Neural cell (in vitro differentiated cells): ENCODE measurements around the gene ADARB1. TPM values are rescaled to one million over a fixed set of nuclear protein-coding genes. Genes with fewer than 3 reads are reported as not detected.

Experiments
- H2AFZ ChIP-seq: fragments of 200-600, 300-800 bp; sonication (generic), shearing (Covaris generic); 2 replicates; pipeline ENCODE4 v1.6.0; 2014; ENCODE audit warnings: low read depth, mild to moderate bottlenecking, antibody characterized with exemption, low read length, moderate library complexity
- H3F3A ChIP-seq: fragments of 200-600 bp; shearing (Covaris generic); 2 replicates; pipeline ENCODE4 v1.6.1; 2016; ENCODE audit warnings: mild to moderate bottlenecking, moderate library complexity, mixed read lengths, antibody characterized with exemption, low read length; ENCODE audit not compliant: insufficient read depth, poor library complexity, severe bottlenecking
- H3K27ac ChIP-seq: fragments of 200-600, 300-800 bp; sonication (generic), shearing (Covaris generic); 2 replicates; pipeline ENCODE4 v1.5.1; 2014; ENCODE audit warnings: mild to moderate bottlenecking, low read length, moderate library complexity
- H3K27me3 ChIP-seq: fragments of 300-800, 200-600 bp; sonication (generic), shearing (Covaris generic); 2 replicates; pipeline ENCODE4 v1.6.0; 2014; ENCODE audit warnings: mild to moderate bottlenecking, low read depth, low read length, moderate library complexity; ENCODE audit not compliant: insufficient read depth
- H3K36me3 ChIP-seq: fragments of 300-800, 200-600 bp; sonication (generic), shearing (Covaris generic); 2 replicates; pipeline ENCODE4 v1.5.1; 2014; ENCODE audit warnings: mild to moderate bottlenecking, antibody characterized with exemption, low read length, moderate library complexity; ENCODE audit not compliant: insufficient read depth
- H3K4me2 ChIP-seq: fragments of 300-800, 200-600 bp; sonication (generic), shearing (Covaris generic); 2 replicates; pipeline ENCODE4 v1.6.0; 2014; ENCODE audit warnings: mild to moderate bottlenecking, low read length
- H3K4me3 ChIP-seq: fragments of 300-800, 200-600 bp; sonication (generic), shearing (Covaris generic); 2 replicates; pipeline ENCODE4 v1.5.1; 2014; ENCODE audit warnings: mild to moderate bottlenecking, low read length, moderate library complexity
- H3K79me2 ChIP-seq: fragments of 200-600 bp; shearing (Covaris generic); replicated peaks from 2 replicates; pipeline ENCODE4 v1.6.0; 2014; ENCODE audit warnings: mild to moderate bottlenecking, low read length, moderate library complexity; ENCODE audit not compliant: insufficient read depth
- H3K9ac ChIP-seq: fragments of 300-800, 200-600 bp; sonication (generic), shearing (Covaris generic); 2 replicates; pipeline ENCODE4 v1.6.1; 2016; ENCODE audit warnings: mild to moderate bottlenecking, low read length, mixed read lengths
- H3K9me2 ChIP-seq: fragments of 200-600 bp; shearing (Covaris generic); 2 replicates; pipeline ENCODE4 v1.6.1; 2016; ENCODE audit warnings: mild to moderate bottlenecking, low read length, mixed read lengths; ENCODE audit not compliant: insufficient read depth
- H3K9me3 ChIP-seq: fragments of 200-600, 300-800 bp; sonication (generic), shearing (Covaris generic); 2 replicates; pipeline ENCODE4 v1.6.1; 2016; ENCODE audit warnings: mild to moderate bottlenecking, mixed run types, low read length, moderate library complexity, mixed read lengths
- H4K20me1 ChIP-seq: fragments of 200-600 bp; shearing (Covaris generic); 2 replicates; pipeline ENCODE4 v1.6.1; 2016; ENCODE audit warnings: mild to moderate bottlenecking, mixed run types; ENCODE audit not compliant: insufficient read depth
- CTCF ChIP-seq: fragments of 450-650 bp; IDR thresholded peaks from 2 replicates; pipeline ENCODE4 v1.5.1; 2014; ENCODE audit warnings: antibody characterized with exemption, mild to moderate bottlenecking, moderate library complexity; ENCODE audit not compliant: poor library complexity, severe bottlenecking
- EP300 ChIP-seq: fragments of 450-650 bp; conservative IDR thresholded peaks from 2 replicates; pipeline ENCODE4 v1.6.1; 2014; ENCODE audit warnings: antibody characterized with exemption, mild to moderate bottlenecking, moderate library complexity; ENCODE audit not compliant: poor library complexity, severe bottlenecking
- EZH2 ChIP-seq: fragments of 200-600, 300-800 bp; shearing (Covaris generic), sonication (generic); IDR thresholded peaks from 2 replicates; pipeline ENCODE4 v1.6.1; 2014; ENCODE audit warnings: antibody characterized with exemption, low read length, borderline replicate concordance, mild to moderate bottlenecking; ENCODE audit not compliant: insufficient read depth, poor library complexity, severe bottlenecking
- MXI1 ChIP-seq: fragments of 450-650 bp; conservative IDR thresholded peaks from 2 replicates; pipeline ENCODE4 v1.6.1; 2014; ENCODE audit warnings: antibody characterized with exemption, mild to moderate bottlenecking; ENCODE audit not compliant: poor library complexity, severe bottlenecking
- POLR2AphosphoS5 ChIP-seq: IDR thresholded peaks from 2 replicates; pipeline ENCODE4 v1.6.1; 2012
- RAD21 ChIP-seq: fragments of 450-650 bp; conservative IDR thresholded peaks from 2 replicates; pipeline ENCODE4 v1.6.1; 2014; ENCODE audit warnings: antibody characterized with exemption, mild to moderate bottlenecking, moderate library complexity
- REST ChIP-seq: IDR thresholded peaks from 2 replicates; pipeline ENCODE4 v1.6.1; 2012; ENCODE audit warnings: borderline replicate concordance
- SMC3 ChIP-seq: fragments of 450-650 bp; conservative IDR thresholded peaks from 2 replicates; pipeline ENCODE4 v1.6.1; 2014; ENCODE audit warnings: antibody characterized with exemption, mild to moderate bottlenecking, moderate library complexity; ENCODE audit not compliant: poor library complexity
- TAF1 ChIP-seq: IDR thresholded peaks from 2 replicates; pipeline ENCODE4 v1.6.1; 2012; ENCODE audit warnings: low read depth
- polyA plus RNA-seq: library from polyadenylated mRNA; depleted of rRNA; stranded (reverse); fragments of >200 nt; gene quantifications from 2 replicates; pipeline ENCODE4 v1.2.3, GENCODE V29; 2014

ADARB1 gene
- polyA plus RNA-seq, 1 donor from 2014 or later: 8.9 TPM

- no peak overlapping the region for H3K4me2 ChIP-seq
Observed at GRCh38 chr21:45110873-45111624, 36.7 kb downstream of the ADARB1 start.

GRCh38 chr21:45111703-45112102, 37.3 kb downstream of the ADARB1 start:
- H3K9me2 ChIP-seq: no peaks in the 10 kb centered on the region
- H3K79me2 ChIP-seq: no peaks in the 10 kb centered on the region
- H3K27ac ChIP-seq: no peak overlapping the region
- H3K27me3 ChIP-seq: no peaks in the 10 kb centered on the region
- H2AFZ ChIP-seq: no peak overlapping the region
- no peak overlapping the region for H3K4me2 ChIP-seq
- no peak overlapping the region for H3K9ac ChIP-seq
- no peaks in the 10 kb centered on the region for H3K36me3 ChIP-seq
- H4K20me1 ChIP-seq: no peaks in the 10 kb centered on the region
- no peak overlapping the region for H3K4me3 ChIP-seq
- no peaks in the 10 kb centered on the region for H3F3A ChIP-seq
- no peaks in the 10 kb centered on the region for H3K9me3 ChIP-seq
- TF ChIP-seq POLR2AphosphoS5 (no peak), REST (no peak), RAD21 (no peak), CTCF (no peak), EZH2 (no peak)

More at GRCh38 chr21:45110873-45111624, 36.7 kb downstream of the ADARB1 start:
- no peaks in the 10 kb centered on the region for H3K79me2 ChIP-seq
- no peaks in the 10 kb centered on the region for H3K36me3 ChIP-seq
- H3K9me2 ChIP-seq: no peaks in the 10 kb centered on the region
- H4K20me1 ChIP-seq: no peaks in the 10 kb centered on the region
- no peaks in the 10 kb centered on the region for H3K27me3 ChIP-seq
- H3K9ac ChIP-seq: no peak overlapping the region
- no peaks in the 10 kb centered on the region for H3K9me3 ChIP-seq
- H3F3A ChIP-seq: no peaks in the 10 kb centered on the region
- no peak overlapping the region for H2AFZ ChIP-seq
- no peak overlapping the region for H3K27ac ChIP-seq
- H3K4me3 ChIP-seq: no peak overlapping the region
- TF ChIP-seq EZH2 (no peak), SMC3 (no peak), TAF1 (no peak), MXI1 (no peak), EP300 (no peak), RAD21 (no peak), CTCF (no peak), REST (no peak), POLR2AphosphoS5 (no peak)
